Measurements from ENCODE around the gene ROR2.

Gene ROR2

GRCh38 chr9:91659529-91660495 is 290.2 kb downstream of the ROR2 start:
- TF ChIP-seq POLR2AphosphoS5 (IDR thresholded peaks at IDR 0.05; ENCODE audit: low read depth, low read length) (no peak), TAF1 (IDR thresholded peaks at IDR 0.05; ENCODE audit: borderline replicate concordance, insufficient read depth, low read length) (no peak), SIN3A (IDR thresholded peaks at IDR 0.05; ENCODE audit: borderline replicate concordance, insufficient read depth, low read length) (no peak), REST (IDR thresholded peaks at IDR 0.05; ENCODE audit: insufficient read depth in 1 of 2, low read depth in 2 of 2, low read length in 2 of 2) (no peak), FOXP2 (optimal IDR thresholded peaks at IDR 0.05; ENCODE audit: borderline replicate concordance, extremely low read depth, extremely low read length, insufficient read depth) (no peak)

GRCh38 chr9:91658513-91659105 is 291.4 kb downstream of the ROR2 start:
- TF ChIP-seq SIN3A (IDR thresholded peaks at IDR 0.05; ENCODE audit: borderline replicate concordance, insufficient read depth, low read length) = no peak
- no peak for TF ChIP-seq FOXP2 (optimal IDR thresholded peaks at IDR 0.05; ENCODE audit: borderline replicate concordance, extremely low read depth, extremely low read length, insufficient read depth)
- no peak for TF ChIP-seq REST (IDR thresholded peaks at IDR 0.05; ENCODE audit: insufficient read depth in 1 of 2, low read depth in 2 of 2, low read length in 2 of 2)
- no peak for TF ChIP-seq POLR2AphosphoS5 (IDR thresholded peaks at IDR 0.05; ENCODE audit: low read depth, low read length)
- no peak for TF ChIP-seq TAF1 (IDR thresholded peaks at IDR 0.05; ENCODE audit: borderline replicate concordance, insufficient read depth, low read length)

GRCh38 chr9:91657501-91657900 is 292.5 kb downstream of the ROR2 start:
- TF ChIP-seq TAF1 (IDR thresholded peaks at IDR 0.05; ENCODE audit: borderline replicate concordance, insufficient read depth, low read length) (no peak), POLR2AphosphoS5 (IDR thresholded peaks at IDR 0.05; ENCODE audit: low read depth, low read length) (no peak), SIN3A (IDR thresholded peaks at IDR 0.05; ENCODE audit: borderline replicate concordance, insufficient read depth, low read length) (no peak), REST (IDR thresholded peaks at IDR 0.05; ENCODE audit: insufficient read depth in 1 of 2, low read depth in 2 of 2, low read length in 2 of 2) (no peak), FOXP2 (optimal IDR thresholded peaks at IDR 0.05; ENCODE audit: borderline replicate concordance, extremely low read depth, extremely low read length, insufficient read depth) (no peak)

GRCh38 chr9:91655658-91656057 is 294.4 kb downstream of the ROR2 start:
- TF ChIP-seq TAF1 (IDR thresholded peaks at IDR 0.05; ENCODE audit: borderline replicate concordance, insufficient read depth, low read length) (no peak), POLR2AphosphoS5 (IDR thresholded peaks at IDR 0.05; ENCODE audit: low read depth, low read length) (no peak), REST (IDR thresholded peaks at IDR 0.05; ENCODE audit: insufficient read depth in 1 of 2, low read depth in 2 of 2, low read length in 2 of 2) (no peak), FOXP2 (optimal IDR thresholded peaks at IDR 0.05; ENCODE audit: borderline replicate concordance, extremely low read depth, extremely low read length, insufficient read depth) (no peak), SIN3A (IDR thresholded peaks at IDR 0.05; ENCODE audit: borderline replicate concordance, insufficient read depth, low read length) (no peak)
